OCI-LY3 (cell line): ENCODE results near the gene NELL2.

Experiments
- H2AFZ ChIP-seq: fragments of 200-600, 300-600 bp; shearing (Covaris generic); 2 replicates; pipeline ENCODE4 v1.6.0; 2014; ENCODE audit warnings: antibody characterized with exemption, low read depth, low read length
- H3K27ac ChIP-seq: fragments of 200-600, 300-600 bp; sonication (generic); 2 replicates; pipeline ENCODE4 v1.5.1; 2014; ENCODE audit warnings: mild to moderate bottlenecking, low read length, moderate library complexity, mixed read lengths
- H3K27me3 ChIP-seq: fragments of 200-600, 300-600 bp; sonication (generic); 2 replicates; pipeline ENCODE4 v1.6.1; 2014; ENCODE audit warnings: low read depth, low read length, mixed read lengths
- H3K36me3 ChIP-seq: fragments of 200-600, 300-600 bp; sonication (generic); replicated peaks from 2 replicates; pipeline ENCODE3; 2014; ENCODE audit warnings: low read depth, low read length, mixed read lengths
- H3K4me1 ChIP-seq: fragments of 300-600, 200-600 bp; sonication (generic); 2 replicates; pipeline ENCODE4 v1.6.1; 2014; ENCODE audit warnings: low read length, mixed read lengths
- H3K4me2 ChIP-seq: fragments of 200-600, 300-600 bp; sonication (generic); 2 replicates; pipeline ENCODE4 v1.6.1; 2014; ENCODE audit warnings: low read length, mixed read lengths
- H3K4me3 ChIP-seq: fragments of 300-600, 200-600 bp; sonication (generic); 2 replicates; pipeline ENCODE4 v1.5.1; 2014; ENCODE audit warnings: antibody characterized with exemption, mild to moderate bottlenecking, low read length, moderate library complexity
- H3K79me2 ChIP-seq: fragments of 300-600, 200-600 bp; shearing (Covaris generic); 2 replicates; pipeline ENCODE4 v1.6.1; 2014; ENCODE audit warnings: mild to moderate bottlenecking, low read length, mixed read lengths
- H3K9ac ChIP-seq: fragments of 300-600, 200-600 bp; shearing (Covaris generic); 2 replicates; pipeline ENCODE4 v1.6.0; 2014; ENCODE audit warnings: mild to moderate bottlenecking, low read length, moderate library complexity
- H3K9me3 ChIP-seq: fragments of 200-600, 300-600 bp; shearing (Covaris generic); 2 replicates; pipeline ENCODE4 v1.6.1; 2014; ENCODE audit warnings: low read length, mixed read lengths; ENCODE audit not compliant: insufficient read depth
- H4K20me1 ChIP-seq: fragments of 200-600, 300-600 bp; sonication (generic); 2 replicates; pipeline ENCODE4 v1.6.1; 2016; ENCODE audit warnings: low read length, mixed read lengths; ENCODE audit not compliant: insufficient read depth
- CTCF ChIP-seq: fragments of 200-600, 300-600 bp; sonication (generic); IDR thresholded peaks from 2 replicates; pipeline ENCODE4 v1.5.1; 2014; ENCODE audit warnings: antibody characterized with exemption, low read length, low read depth
- EZH2phosphoT487 ChIP-seq: fragments of 200-600 bp; shearing (Covaris generic); IDR thresholded peaks from 2 replicates; pipeline ENCODE4 v1.6.1; 2018; ENCODE audit warnings: antibody characterized with exemption, mixed run types, low read depth

The NELL2 gene

GRCh38 chr12:44881197-44881596 lies 5.1 kb upstream of the NELL2 start:
- H3K36me3 ChIP-seq = no peaks in the 10 kb centered on the region
- no peaks in the 10 kb centered on the region for H3K79me2 ChIP-seq
- H3K27me3 ChIP-seq = no peaks in the 10 kb centered on the region
- no peak for TF ChIP-seq EZH2phosphoT487
- no peak overlapping the region for H3K27ac ChIP-seq
- no peak overlapping the region for H3K9ac ChIP-seq
- no peak overlapping the region for H3K4me3 ChIP-seq
- H3K4me2 ChIP-seq = no peak overlapping the region
- peaks cover 10% of the 10 kb centered on the region; the same call in 1 of the 2 replicates for H3K9me3 ChIP-seq
- no peak overlapping the region for H2AFZ ChIP-seq
- no peaks in the 10 kb centered on the region for H3K4me1 ChIP-seq
- no peaks in the 10 kb centered on the region for H4K20me1 ChIP-seq

GRCh38 chr12:44876544-44877410 lies 662 bp upstream of the NELL2 start:
- Histone ChIP-seq H2AFZ (no peak overlapping the region), H3K4me2 (no peak overlapping the region), H4K20me1 (no peaks in the 10 kb centered on the region), H3K9ac (no peak overlapping the region), H3K27me3 (no peaks in the 10 kb centered on the region), H3K4me1 (no peaks in the 10 kb centered on the region), H3K27ac (no peak overlapping the region), H3K9me3 (peaks cover 7% of the 10 kb centered on the region; the same call in 1 of the 2 replicates), H3K79me2 (no peaks in the 10 kb centered on the region), H3K4me3 (no peak overlapping the region), H3K36me3 (no peaks in the 10 kb centered on the region)
- no peak for TF ChIP-seq CTCF

- no peaks in the 10 kb centered on the region for H4K20me1 ChIP-seq
- H3K9ac ChIP-seq = no peak overlapping the region
- no peaks in the 10 kb centered on the region for H3K79me2 ChIP-seq
- no peaks in the 10 kb centered on the region for H3K9me3 ChIP-seq
- no peaks in the 10 kb centered on the region for H3K4me1 ChIP-seq
- no peak overlapping the region for H3K4me2 ChIP-seq
- H3K4me3 ChIP-seq = no peak overlapping the region
- H3K27ac ChIP-seq = no peak overlapping the region
- no peaks in the 10 kb centered on the region for H3K36me3 ChIP-seq
- TF ChIP-seq EZH2phosphoT487 (no peak), CTCF (no peak)
- no peaks in the 10 kb centered on the region for H3K27me3 ChIP-seq
- no peak overlapping the region for H2AFZ ChIP-seq
Measured at GRCh38 chr12:44875417-44875953, 630 bp downstream of the NELL2 start.

- Histone ChIP-seq H2AFZ (no peak overlapping the region), H3K9ac (no peak overlapping the region), H3K27me3 (no peaks in the 10 kb centered on the region)
Measured at GRCh38 chr12:44874981-44875416, 1.1 kb downstream of the NELL2 start.

More at GRCh38 chr12:44874981-44875416, 1.1 kb downstream of the NELL2 start:
- Histone ChIP-seq H3K4me1 (no peaks in the 10 kb centered on the region), H3K79me2 (no peaks in the 10 kb centered on the region), H3K9me3 (no peaks in the 10 kb centered on the region), H4K20me1 (no peaks in the 10 kb centered on the region), H3K4me3 (no peak overlapping the region), H3K36me3 (no peaks in the 10 kb centered on the region), H3K4me2 (no peak overlapping the region), H3K27ac (no peak overlapping the region)
- TF ChIP-seq CTCF = no peak
- no peak for TF ChIP-seq EZH2phosphoT487
